ENCODE data around the gene GAGE12C. TPM values are rescaled to one million over a fixed set of nuclear protein-coding genes. Genes with fewer than 3 reads are reported as not detected.

Gene GAGE12C
- polyA plus RNA-seq, 1 donor from 2014 or later, result not detected

Small RNA genes lying within 50 kb of the gene (small RNA-seq; reads per million reads assigned to genes)
- 0 reads per million in 3 experiments for gene GAGE12B

Other genes starting within 250 kb of the GAGE12C start
- gene GAGE10, start 228.5 kb upstream of the GAGE12C start, polyA plus RNA-seq, result not detected in 2 replicates
- not detected in 2 replicates for gene GAGE12J, start 210.1 kb upstream of the GAGE12C start, polyA plus RNA-seq
- not detected in 2 replicates for gene GAGE13, start 200.6 kb upstream of the GAGE12C start, polyA plus RNA-seq
- gene GAGE12D, start 9.6 kb downstream of the GAGE12C start, polyA plus RNA-seq, result not detected in 2 replicates
- not detected in 2 replicates for gene GAGE12E, start 19.1 kb downstream of the GAGE12C start, polyA plus RNA-seq
- gene GAGE12F, start 28.7 kb downstream of the GAGE12C start, polyA plus RNA-seq, result not detected in 2 replicates
- not detected in 2 replicates for gene GAGE12G, start 38.2 kb downstream of the GAGE12C start, polyA plus RNA-seq
- gene GAGE12H, start 47.8 kb downstream of the GAGE12C start, polyA plus RNA-seq, result not detected in 2 replicates
- gene GAGE2A, start 57.3 kb downstream of the GAGE12C start, polyA plus RNA-seq, result not detected in 2 replicates
- gene GAGE1, start 66.8 kb downstream of the GAGE12C start, polyA plus RNA-seq, result not detected in 2 replicates
- gene PAGE1, start 163.8 kb downstream of the GAGE12C start, polyA plus RNA-seq, result not detected in 2 replicates

All from neural cell (in vitro differentiated cells).